H1 (cell line): ENCODE results near the gene BABAM2. TPM values are rescaled to one million over a fixed set of nuclear protein-coding genes. Genes with fewer than 3 reads are reported as not detected.

Source experiments
- CTCF ChIA-PET: fragments of 300-600 bp; sonication (Branson Sonifier 250); formaldehyde crosslinking; loops from one replicate; lab custom pipeline; 2021; ENCODE audit not compliant: partially characterized antibody; lab: Charles Lee
- POLR2A ChIA-PET: fragments of 300-600 bp; sonication (Branson Sonifier 250); formaldehyde crosslinking; loops from one replicate; lab custom pipeline; 2021; ENCODE audit warnings: inconsistent platforms; ENCODE audit not compliant: partially characterized antibody; lab: Charles Lee
- DNase-seq, 2 experiments: peaks; one replicate each; pipeline versions ENCODE4 v3.0.0 to v3.0.0-alpha.2; 2010 to 2022; ENCODE audit warnings: low spot score in 2 of 2, low read depth in 1 of 2, mixed read lengths in 1 of 2
- FAIRE-seq: peaks from 2 replicates; lab custom pipeline; 2011; peaks lifted over from hg19 to GRCh38; lab: Jason Lieb, UNC
- H2AFZ ChIP-seq: 2 replicates; pipeline ENCODE4 v1.8.1; 2012; ENCODE audit warnings: low read length, inconsistent platforms
- H2AK5ac ChIP-seq: 2 replicates; pipeline ENCODE4 v1.6.1; 2013; ENCODE audit warnings: low read depth, low read length
- H2BK120ac ChIP-seq: replicated peaks from 2 replicates; pipeline ENCODE3; 2013; ENCODE audit warnings: low read depth, low read length, inconsistent platforms
- H2BK12ac ChIP-seq: 2 replicates; pipeline ENCODE4 v1.6.1; 2013; ENCODE audit warnings: low read depth, low read length
- H2BK15ac ChIP-seq: 2 replicates; pipeline ENCODE4 v1.6.1; 2013; ENCODE audit warnings: low read length
- H2BK20ac ChIP-seq: 2 replicates; pipeline ENCODE4 v1.6.1; 2013; ENCODE audit warnings: low read length
- H2BK5ac ChIP-seq: 2 replicates; pipeline ENCODE4 v1.6.1; 2013; ENCODE audit warnings: low read depth, low read length
- H3K14ac ChIP-seq: 2 replicates; pipeline ENCODE4 v1.6.1; 2013; ENCODE audit warnings: inconsistent platforms; ENCODE audit not compliant: insufficient read length
- H3K18ac ChIP-seq: 2 replicates; pipeline ENCODE4 v1.6.1; 2013; ENCODE audit warnings: low read length; ENCODE audit errors: extremely low read depth
- H3K23ac ChIP-seq: 2 replicates; pipeline ENCODE4 v1.6.1; 2013; ENCODE audit warnings: inconsistent platforms; ENCODE audit not compliant: insufficient read length
- H3K23me2 ChIP-seq: 2 replicates; pipeline ENCODE4 v1.6.1; 2013; ENCODE audit warnings: low read depth, low read length
- H3K27ac ChIP-seq: 2 replicates; pipeline ENCODE4 v1.6.1; 2011; ENCODE audit warnings: low read depth, low read length, inconsistent platforms
- H3K27me3 ChIP-seq, 4 experiments: replicated peaks in 1 of 4; 1 replicate in 1 of 4; 2 replicates in 3 of 4; pipeline versions ENCODE4 v1.6.1 to v1.8.1; 2011 to 2013; ENCODE audit warnings: low read length in 3 of 4, mild to moderate bottlenecking in 3 of 4, inconsistent platforms in 2 of 4, mixed read lengths in 2 of 4, moderate library complexity in 1 of 4; ENCODE audit not compliant: control insufficient read depth in 3 of 4, insufficient read depth in 3 of 4; ENCODE audit errors: extremely low read depth in 1 of 4
- H3K36me3 ChIP-seq, 4 experiments: 2 replicates each; pipeline versions ENCODE4 v1.6.1 to v1.8.1; 2011 to 2013; ENCODE audit warnings: mild to moderate bottlenecking in 4 of 4, low read length in 3 of 4, moderate library complexity in 2 of 4, control low read depth in 1 of 4, inconsistent platforms in 1 of 4; ENCODE audit not compliant: insufficient read depth in 4 of 4, control insufficient read depth in 2 of 4
- H3K4ac ChIP-seq: replicated peaks from 2 replicates; pipeline ENCODE3; 2013; ENCODE audit warnings: low read length, low read depth, mixed read lengths, inconsistent platforms; ENCODE audit not compliant: insufficient read length
- H3K4me1 ChIP-seq, 4 experiments: replicated peaks in 1 of 4; 1 replicate in 1 of 4; 2 replicates in 3 of 4; pipeline versions ENCODE4 v1.6.1 to v1.8.1; 2011 to 2013; ENCODE audit warnings: low read length in 3 of 4, inconsistent platforms in 2 of 4, mixed read lengths in 1 of 4; ENCODE audit not compliant: insufficient read depth in 4 of 4, control insufficient read depth in 3 of 4
- H3K4me2 ChIP-seq, 2 experiments: 2 replicates each; pipeline versions ENCODE4 v1.6.1 to v1.8.1; 2011 to 2013; ENCODE audit warnings: low read depth in 2 of 2, low read length in 2 of 2, control low read depth in 1 of 2, inconsistent platforms in 1 of 2, mild to moderate bottlenecking in 1 of 2; ENCODE audit not compliant: insufficient read depth in 1 of 2
- H3K4me3 ChIP-seq, 4 experiments: fragments of 200-600, 300-600 bp in 1 of 4; sonication (generic), shearing (Covaris generic), sonication (Bioruptor Twin) in 1 of 4; 2 replicates each; pipeline versions ENCODE4 v1.5.1 to v1.8.1; 2011 to 2016; ENCODE audit warnings: low read length in 4 of 4, low read depth in 3 of 4, control low read depth in 2 of 4, inconsistent platforms in 2 of 4, mild to moderate bottlenecking in 2 of 4, mixed read lengths in 1 of 4, moderate library complexity in 1 of 4; ENCODE audit not compliant: insufficient read depth in 2 of 4; ENCODE audit errors: extremely low read depth in 1 of 4
- H3K56ac ChIP-seq: replicated peaks from 2 replicates; pipeline ENCODE3; 2013; ENCODE audit warnings: low read depth, mild to moderate bottlenecking, mixed read lengths, low read length, inconsistent platforms; ENCODE audit not compliant: insufficient read length
- H3K79me1 ChIP-seq: 2 replicates; pipeline ENCODE4 v1.6.1; 2013; ENCODE audit warnings: low read depth, low read length, control low read depth
- H3K79me2 ChIP-seq, 2 experiments: 2 replicates each; pipeline versions ENCODE4 v1.6.1 to v1.8.1; 2012 to 2013; ENCODE audit warnings: low read length in 2 of 2, mild to moderate bottlenecking in 2 of 2, inconsistent platforms in 1 of 2; ENCODE audit not compliant: insufficient read depth in 2 of 2, control insufficient read depth in 1 of 2
- H3K9ac ChIP-seq, 4 experiments: replicated peaks in 1 of 4; 1 replicate in 1 of 4; 2 replicates in 3 of 4; pipeline versions ENCODE4 v1.6.1 to v1.8.1; 2011 to 2013; ENCODE audit warnings: low read depth in 3 of 4, low read length in 3 of 4, control low read depth in 2 of 4, mild to moderate bottlenecking in 2 of 4, moderate library complexity in 2 of 4, inconsistent platforms in 1 of 4; ENCODE audit errors: extremely low read depth in 1 of 4
- H3K9me3 ChIP-seq, 2 experiments: 2 replicates each; pipeline versions ENCODE4 v1.6.1 to v1.8.1; 2012 to 2013; ENCODE audit warnings: mild to moderate bottlenecking in 2 of 2, moderate library complexity in 2 of 2, control low read depth in 1 of 2, inconsistent platforms in 1 of 2, low read depth in 1 of 2, low read length in 1 of 2, mixed read lengths in 1 of 2; ENCODE audit not compliant: insufficient read depth in 2 of 2
- H4K20me1 ChIP-seq, 2 experiments: replicated peaks in 1 of 2; 2 replicates each; pipeline versions ENCODE3 to v1.8.1; 2011 to 2013; ENCODE audit warnings: inconsistent platforms in 2 of 2, low read length in 2 of 2, mild to moderate bottlenecking in 1 of 2; ENCODE audit not compliant: insufficient read depth in 2 of 2, control insufficient read depth in 1 of 2
- H4K5ac ChIP-seq: 2 replicates; pipeline ENCODE4 v1.6.1; 2013; ENCODE audit warnings: low read length, low read depth, mixed read lengths, inconsistent platforms; ENCODE audit not compliant: insufficient read length
- H4K8ac ChIP-seq: 2 replicates; pipeline ENCODE4 v1.8.0; 2013; ENCODE audit warnings: mild to moderate bottlenecking, moderate library complexity, low read length, inconsistent platforms; ENCODE audit not compliant: insufficient read depth; ENCODE audit errors: extremely low read depth
- H4K91ac ChIP-seq: replicated peaks from 2 replicates; pipeline ENCODE3; 2013; ENCODE audit warnings: low read length, mixed read lengths, inconsistent platforms; ENCODE audit not compliant: insufficient read length
- GABPA ChIP-seq: IDR thresholded peaks from 2 replicates; pipeline ENCODE4 v1.6.1; 2011; ENCODE audit warnings: mild to moderate bottlenecking, low read length, moderate library complexity, borderline replicate concordance; ENCODE audit not compliant: insufficient read depth
- HDAC6 ChIP-seq: IDR thresholded peaks from one replicate; pipeline ENCODE4 v1.7.1; 2012; ENCODE audit warnings: low read depth, mild to moderate bottlenecking, inconsistent platforms, low read length, moderate library complexity
- SIX5 ChIP-seq: IDR thresholded peaks from 2 replicates; pipeline ENCODE4 v1.6.1; 2011; ENCODE audit warnings: mild to moderate bottlenecking, low read depth, low read length
- WGBS, 2 experiments: shearing (Covaris generic) in 1 of 2; methylation state at CpG; one replicate each; pipeline versions ENCODE4 v1.1.6 to v1.1.7; 2013 to 2015; ENCODE audit warnings: low lambda C conversion rate in 2 of 2, mixed read lengths in 2 of 2, inconsistent platforms in 1 of 2, low coverage in 1 of 2, missing lambda C conversion rate in 1 of 2; ENCODE audit not compliant: insufficient replicate concordance in 2 of 2, insufficient coverage in 1 of 2, insufficient read length in 1 of 2; ENCODE audit errors: extremely low coverage in 1 of 2, missing lambda C conversion rate in 1 of 2; 5-methylcytosine and 5-hydroxymethylcytosine counted together
- polyA plus RNA-seq, 7 experiments: library from polyadenylated mRNA; depleted of rRNA in 3 of 7; stranded (reverse) in 5 of 7; unstranded in 2 of 7; fragments of >200 nt in 5 of 7; fragments of 200-250 nt in 2 of 7; gene quantifications; 1 replicate in 5 of 7; 2 replicates in 1 of 7; 4 replicates in 1 of 7; pipeline versions ENCODE4 v1.2.1 to v1.2.3, GENCODE V29; 2011 to 2013; ENCODE audit warnings: missing spikeins in 2 of 7, mixed read lengths in 2 of 7
- total RNA-seq: library from RNA; stranded (reverse); fragmentation: NEBNext Ultra II Directional; extraction: Animal tissue kit (Norgen Biotek cat#: 25700); gene quantifications from 2 replicates; pipeline ENCODE4 v1.2.1, GENCODE V29; 2021
- TF ChIP-seq, protein P1 (sequence below): IDR thresholded peaks from 2 replicates; pipeline ENCODE4 v1.6.1; 2012; ENCODE audit warnings: inconsistent platforms

BABAM2 gene
- total and polyA plus RNA-seq, 2 of the 8 experiments (the other 6 are each of a cell fraction or from before 2014, with no cell fraction given) = 15.8 to 20.9 TPM

DNA sequence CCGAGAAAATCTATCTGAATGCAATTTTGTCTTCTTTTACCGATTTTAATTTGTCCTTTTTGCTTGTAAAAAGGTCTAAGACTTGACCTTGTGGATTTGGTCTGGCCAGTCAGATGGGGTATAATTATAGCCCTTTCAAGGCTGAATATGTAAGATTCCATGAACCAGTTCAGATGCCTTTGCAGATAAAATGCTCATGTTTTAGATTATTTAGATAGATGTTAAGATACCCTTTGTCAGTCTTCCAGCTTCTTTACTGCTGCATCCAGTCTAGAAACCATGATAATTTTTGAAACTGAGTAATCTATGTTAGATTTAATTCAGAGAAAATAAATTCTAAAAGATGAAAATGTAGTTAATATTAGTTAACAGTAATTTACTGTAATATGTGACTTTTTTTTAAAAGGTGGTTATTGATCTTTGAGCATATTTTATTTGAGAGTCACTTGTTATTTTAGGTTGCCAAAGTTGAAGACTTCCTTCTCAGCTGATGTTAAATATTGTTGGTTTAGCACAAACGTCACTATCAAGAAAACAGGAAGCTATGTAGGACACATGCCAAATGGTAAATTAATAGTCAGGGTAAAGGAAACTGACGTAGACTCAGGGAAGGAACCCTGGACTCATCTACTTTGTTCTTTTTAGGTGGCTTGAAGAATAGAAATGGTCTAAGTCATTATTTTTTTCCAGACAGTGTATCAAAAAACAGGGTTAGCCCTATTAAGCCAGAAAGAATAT is 29.8 kb downstream of the BABAM2 start:
- CTCF ChIA-PET = no interaction called here
- no peak for TF ChIP-seq HDAC6
- no peak for TF ChIP-seq GABPA
- TF ChIP-seq SIX5 = no peak
- TF ChIP-seq, protein P1, sequence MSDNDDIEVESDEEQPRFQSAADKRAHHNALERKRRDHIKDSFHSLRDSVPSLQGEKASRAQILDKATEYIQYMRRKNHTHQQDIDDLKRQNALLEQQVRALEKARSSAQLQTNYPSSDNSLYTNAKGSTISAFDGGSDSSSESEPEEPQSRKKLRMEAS = no peak
- H3K36me3 ChIP-seq = no peaks in the 10 kb centered on the region

More for the DNA sequence above, 29.8 kb downstream of the BABAM2 start:
- no peak overlapping the region for H3K23ac ChIP-seq
- no peak overlapping the region for H3K27ac ChIP-seq
- H3K79me2 ChIP-seq = no peaks in the 10 kb centered on the region
- 0 out of 7 replicates have a peak, but pooled peaks cover 0 to 2% (median 0%) of the 10 kb centered on the region in 4 experiments for H3K4me1 ChIP-seq
- H3K27me3 ChIP-seq = no peaks in the 10 kb centered on the region
- no peak overlapping the region for H2AK5ac ChIP-seq
- H4K91ac ChIP-seq = no peak overlapping the region
- H3K23me2 ChIP-seq = no peaks in the 10 kb centered on the region
- no peak overlapping the region for H2BK120ac ChIP-seq
- no peak overlapping the region for H4K8ac ChIP-seq
- no peaks in the 10 kb centered on the region for H4K20me1 ChIP-seq
- H3K4me3 ChIP-seq = no peak overlapping the region
- no peak overlapping the region for H2BK20ac ChIP-seq
- peak overlapping the region in 1 of 4 experiments; percentile 34; a peak in 1 of 7 replicates for H3K9ac ChIP-seq
- H3K9me3 ChIP-seq = no peaks in the 10 kb centered on the region
- H2BK12ac ChIP-seq = no peak overlapping the region
- H4K5ac ChIP-seq = no peak overlapping the region
- H2BK15ac ChIP-seq = no peak overlapping the region
- H3K79me1 ChIP-seq = no peaks in the 10 kb centered on the region
- H3K56ac ChIP-seq = no peak overlapping the region
- WGBS, 2 experiments = 67% methylated on average over 4 of the region's 4 CpGs; no CpG with 5 or more reads in 1 of the 2 experiments
- no peak overlapping the region for H2AFZ ChIP-seq
- no peak overlapping the region for H3K18ac ChIP-seq
- DNase-seq (no peak), FAIRE-seq (no peak)
- H2BK5ac ChIP-seq = no peak overlapping the region
- H3K4ac ChIP-seq = no peak overlapping the region
- no peak overlapping the region for H3K14ac ChIP-seq
- H3K4me2 ChIP-seq = no peak overlapping the region
- POLR2A ChIA-PET = no interaction called here
